Gastrocnemius medialis (tissue), 4 donors: ENCODE results near the gene MRPL27. TPM values are rescaled to one million over a fixed set of nuclear protein-coding genes. Genes with fewer than 3 reads are reported as not detected.

Experiments
- ATAC-seq, 2 donors: fragments of 150-250 bp; one replicate each; pipeline ENCODE4 v1.9.1; 2016
- DNase-seq, 2 donors: peaks; one replicate each; pipeline ENCODE4 v3.0.0-alpha.2; 2019
- H3K27ac ChIP-seq, 4 donors: fragments of 200-600 bp; sonication (generic); 1 replicate in 1 of 4; 2 replicates in 3 of 4; pipeline ENCODE4 v1.5.1; 2016 to 2018; ENCODE audit warnings: mild to moderate bottlenecking in 2 of 4, moderate library complexity in 1 of 4
- H3K27me3 ChIP-seq, 3 donors: fragments of 200-600 bp; sonication (generic) in 2 of 3; 1 replicate in 1 of 3; 2 replicates in 2 of 3; pipeline versions ENCODE4 v1.5.1 to v1.6.0; 2016 to 2019; ENCODE audit warnings: mild to moderate bottlenecking in 1 of 3, moderate library complexity in 1 of 3
- H3K36me3 ChIP-seq, 2 donors: fragments of 200-600 bp; sonication (generic) in 1 of 2; one replicate each; pipeline ENCODE4 v1.5.1; 2017 to 2018
- H3K4me1 ChIP-seq, 2 donors: fragments of 200-600 bp; sonication (generic) in 1 of 2; one replicate each; pipeline ENCODE4 v1.5.1; 2016 to 2017; ENCODE audit warnings: mild to moderate bottlenecking in 2 of 2
- H3K4me3 ChIP-seq, 4 donors: fragments of 200-600 bp; sonication (generic) in 3 of 4; 1 replicate in 1 of 4; 2 replicates in 3 of 4; pipeline ENCODE4 v1.5.1; 2016 to 2019; ENCODE audit warnings: mild to moderate bottlenecking in 2 of 4
- H3K9me3 ChIP-seq, 3 donors: fragments of 200-600 bp; sonication (generic) in 2 of 3; 1 replicate in 1 of 3; 2 replicates in 2 of 3; pipeline ENCODE4 v1.5.1; 2016 to 2019
- POLR2A ChIP-seq, 2 donors: fragments of 450-650 bp; IDR thresholded peaks; one replicate each; pipeline ENCODE4 v1.6.1; 2017; ENCODE audit warnings: antibody characterized with exemption in 2 of 2, mild to moderate bottlenecking in 2 of 2, moderate library complexity in 2 of 2
- in situ Hi-C, 4 donors: fragments of 200-750 bp; cut with MboI; loops; one replicate each; pipeline versions ENCODE4 v1.15.0 to v1.8.0; 2017; ENCODE audit warnings: low sequenced_read_pairs in 4 of 4
- intact Hi-C: fragments of 100-400 bp; cut with DNase I; formaldehyde crosslinking; loops from one replicate; pipeline ENCODE4 v1.15.1; 2023; ENCODE audit warnings: low total_unique reads
- total RNA-seq, 4 donors: library from RNA; depleted of rRNA; stranded (reverse); fragments of >200 nt; gene quantifications; one replicate each; pipeline versions ENCODE4 v1.1.0 to v1.2.3, GENCODE V29; 2016
- TF ChIP-seq, protein P1 (sequence below), 5 experiments: fragments of 450-650 bp in 3 of 5; fragments of 200-600 bp in 2 of 5; sonication (generic) in 2 of 5; IDR thresholded peaks in 4 of 5; conservative IDR thresholded peaks in 1 of 5; 1 replicate in 4 of 5; 2 replicates in 1 of 5; pipeline ENCODE4 v1.5.1; 2016 to 2019; ENCODE audit warnings: antibody characterized with exemption in 5 of 5, mild to moderate bottlenecking in 3 of 5, moderate library complexity in 3 of 5

The MRPL27 gene
- total RNA-seq, 4 donors from 2014 or later, result 110 to 141 (median 134) TPM

DNA sequence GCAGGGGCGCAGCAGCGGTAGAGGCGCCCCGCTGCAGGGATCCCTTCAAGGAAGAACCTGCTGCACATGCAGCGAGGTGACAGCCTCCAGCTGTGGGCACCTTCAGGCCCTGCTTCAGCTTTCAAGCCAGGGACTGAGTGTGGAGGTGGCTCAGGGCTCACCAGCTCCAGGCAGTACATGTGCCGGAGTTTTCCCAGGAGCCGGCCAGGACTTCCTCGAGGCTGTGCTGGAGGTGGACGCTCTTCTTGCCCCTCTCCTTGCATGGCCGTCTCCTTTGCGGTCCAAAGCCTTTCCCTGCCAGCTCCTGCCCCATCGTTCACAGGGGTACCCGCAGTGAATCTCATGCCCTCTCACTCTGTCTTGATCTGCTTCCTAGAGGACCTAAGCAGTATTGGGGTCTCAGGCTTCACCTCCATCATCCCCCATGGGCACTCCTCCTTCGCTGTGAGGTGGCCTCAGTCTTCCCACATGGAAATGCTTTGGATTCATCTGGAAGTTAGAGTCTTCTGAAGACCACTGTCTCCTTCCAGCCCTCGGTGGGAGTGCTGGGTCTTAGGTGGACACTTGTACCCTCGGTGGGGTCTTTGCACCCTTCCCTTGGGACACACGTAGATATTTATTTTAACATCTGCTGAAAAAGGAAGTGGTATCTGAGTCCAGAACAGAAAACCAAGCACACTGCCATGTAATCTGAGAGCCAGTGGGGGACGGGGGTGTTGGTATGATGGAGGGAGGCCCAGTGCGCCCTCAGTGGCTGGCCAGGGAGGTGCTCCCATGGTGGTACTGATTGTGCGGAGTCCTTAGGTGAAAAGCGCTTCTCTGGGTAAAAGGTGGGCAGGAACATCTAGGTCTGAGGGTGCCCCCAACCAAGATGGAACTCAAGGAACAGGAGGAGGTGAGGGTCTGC, 20.0 kb downstream of the MRPL27 start:
- Histone ChIP-seq H3K27me3 (no peaks in the 10 kb centered on the region), H3K9me3 (no peaks in the 10 kb centered on the region), H3K27ac (no peak overlapping the region), H3K36me3 (peaks cover 0 to 32% of the 10 kb centered on the region in 2 donors), H3K4me1 (peaks cover 0 to 2% of the 10 kb centered on the region in 2 donors), H3K4me3 (no peak overlapping the region)
- intact Hi-C loops (no loop called here), in situ Hi-C loops (no loop called here)
- no peak for TF ChIP-seq POLR2A (IDR thresholded peaks at IDR 0.05)
- TF ChIP-seq, protein P1, sequence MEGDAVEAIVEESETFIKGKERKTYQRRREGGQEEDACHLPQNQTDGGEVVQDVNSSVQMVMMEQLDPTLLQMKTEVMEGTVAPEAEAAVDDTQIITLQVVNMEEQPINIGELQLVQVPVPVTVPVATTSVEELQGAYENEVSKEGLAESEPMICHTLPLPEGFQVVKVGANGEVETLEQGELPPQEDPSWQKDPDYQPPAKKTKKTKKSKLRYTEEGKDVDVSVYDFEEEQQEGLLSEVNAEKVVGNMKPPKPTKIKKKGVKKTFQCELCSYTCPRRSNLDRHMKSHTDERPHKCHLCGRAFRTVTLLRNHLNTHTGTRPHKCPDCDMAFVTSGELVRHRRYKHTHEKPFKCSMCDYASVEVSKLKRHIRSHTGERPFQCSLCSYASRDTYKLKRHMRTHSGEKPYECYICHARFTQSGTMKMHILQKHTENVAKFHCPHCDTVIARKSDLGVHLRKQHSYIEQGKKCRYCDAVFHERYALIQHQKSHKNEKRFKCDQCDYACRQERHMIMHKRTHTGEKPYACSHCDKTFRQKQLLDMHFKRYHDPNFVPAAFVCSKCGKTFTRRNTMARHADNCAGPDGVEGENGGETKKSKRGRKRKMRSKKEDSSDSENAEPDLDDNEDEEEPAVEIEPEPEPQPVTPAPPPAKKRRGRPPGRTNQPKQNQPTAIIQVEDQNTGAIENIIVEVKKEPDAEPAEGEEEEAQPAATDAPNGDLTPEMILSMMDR (IDR thresholded peaks at IDR 0.05 in 4 of 5, conservative IDR thresholded peaks at IDR 0.05 in 1 of 5), result no peak
- DNase-seq (peak in 1 of 2 donors; percentile 8), ATAC-seq (no peak)

DNA sequence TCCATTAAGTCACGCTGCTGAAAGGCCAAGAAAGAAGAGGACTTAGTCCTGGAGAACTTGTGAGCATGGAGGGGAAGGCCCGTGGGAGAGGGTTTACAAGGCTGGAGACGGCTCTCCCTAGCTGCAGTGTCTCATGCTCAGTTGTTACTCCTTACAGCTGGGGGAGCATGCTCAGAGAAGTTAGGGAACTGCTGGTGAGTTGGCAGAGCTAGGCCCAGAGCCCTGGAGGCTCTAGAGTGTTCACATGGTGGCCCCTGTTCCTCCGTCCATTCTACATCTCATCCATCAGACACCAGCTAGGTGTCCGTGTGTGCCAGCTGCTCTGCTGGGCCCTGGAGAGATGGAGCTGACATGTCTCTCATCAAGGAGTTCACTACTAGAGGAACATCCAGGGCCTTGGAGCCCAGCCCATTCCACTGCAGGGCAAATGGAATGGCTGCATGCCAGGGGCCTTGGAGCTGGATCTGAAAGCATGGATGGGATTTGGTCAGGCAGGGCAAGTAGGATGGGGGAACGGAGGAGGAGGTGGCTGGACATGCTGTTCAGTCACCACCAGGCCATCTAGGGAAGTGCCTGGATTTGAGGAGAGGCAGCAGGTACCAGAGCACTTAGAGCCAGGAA, 20.8 kb downstream of the MRPL27 start:
- in situ Hi-C loops, result no loop called here
- TF ChIP-seq POLR2A (IDR thresholded peaks at IDR 0.05), result no peak
- TF ChIP-seq, protein P1 (IDR thresholded peaks at IDR 0.05 in 4 of 5, conservative IDR thresholded peaks at IDR 0.05 in 1 of 5), result no peak
- DNase-seq (peak in 1 of 2 donors; percentile 21), ATAC-seq (no peak)
- Histone ChIP-seq H3K27ac (no peak overlapping the region), H3K4me3 (no peak overlapping the region), H3K27me3 (no peaks in the 10 kb centered on the region), H3K9me3 (no peaks in the 10 kb centered on the region), H3K4me1 (peaks cover 2 to 7% of the 10 kb centered on the region in 2 donors), H3K36me3 (peaks cover 0 to 26% of the 10 kb centered on the region in 2 donors)
- intact Hi-C loops, result no loop called here

DNA sequence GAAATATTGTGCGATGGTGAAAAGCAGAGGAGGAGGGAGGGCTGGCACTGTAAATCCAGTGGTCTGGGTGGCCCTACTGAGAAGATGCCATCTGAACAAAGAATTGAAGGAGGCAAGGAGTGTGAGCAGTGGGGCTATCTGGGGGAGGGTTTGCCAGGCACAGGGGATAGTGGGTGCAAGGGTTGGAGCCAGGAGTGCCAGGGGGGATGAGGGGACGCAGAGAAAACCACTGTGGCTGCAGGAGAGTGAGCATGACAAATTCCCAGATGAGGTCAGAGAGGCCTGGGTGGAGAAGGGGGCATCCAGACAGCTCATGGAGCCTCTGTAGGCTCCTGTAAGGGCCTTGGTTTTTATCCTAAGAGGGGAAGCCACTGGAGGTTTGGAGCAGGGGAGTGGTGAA, 22.3 kb downstream of the MRPL27 start:
- DNase-seq (no peak), ATAC-seq (no peak)
- no peaks in the 10 kb centered on the region for H3K9me3 ChIP-seq
- no peak overlapping the region for H3K27ac ChIP-seq
- no peaks in the 10 kb centered on the region for H3K27me3 ChIP-seq
- no peak for TF ChIP-seq POLR2A (IDR thresholded peaks at IDR 0.05)
- TF ChIP-seq, protein P1 (IDR thresholded peaks at IDR 0.05 in 4 of 5, conservative IDR thresholded peaks at IDR 0.05 in 1 of 5), result no peak
- no peak overlapping the region for H3K4me3 ChIP-seq
- H3K4me1 ChIP-seq, result peaks cover 8 to 14% of the 10 kb centered on the region in 2 donors
- in situ Hi-C loops (no loop called here), intact Hi-C loops (no loop called here)
- peaks cover 0 to 11% of the 10 kb centered on the region in 2 donors for H3K36me3 ChIP-seq

DNA sequence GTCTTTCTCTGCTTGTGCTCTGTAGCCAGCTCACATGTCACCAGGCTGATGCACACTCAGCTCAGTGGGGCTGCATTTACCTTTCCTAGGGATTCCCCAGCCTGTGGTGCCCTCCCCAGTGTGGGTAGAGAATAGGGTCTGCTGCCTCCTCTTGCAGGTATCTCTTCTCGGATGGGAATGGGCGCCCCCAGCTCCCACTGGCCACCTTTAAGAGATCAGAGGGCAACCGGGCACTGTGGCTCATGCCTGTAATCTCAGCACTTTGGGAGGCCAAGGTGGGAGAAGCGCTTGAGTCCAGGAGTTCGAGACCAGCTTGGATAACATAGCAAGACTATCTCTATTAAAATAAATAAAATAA, 23.8 kb downstream of the MRPL27 start:
- intact Hi-C loops, result no loop called here
- H3K4me3 ChIP-seq, result no peak overlapping the region
- DNase-seq (peak in 1 of 2 donors; percentile 2), ATAC-seq (no peak)
- H3K36me3 ChIP-seq, result peaks cover 0 to 1% of the 10 kb centered on the region in 2 donors
- H3K27me3 ChIP-seq, result no peaks in the 10 kb centered on the region
- no peaks in the 10 kb centered on the region for H3K9me3 ChIP-seq
- in situ Hi-C loops, result no loop called here
- no peak overlapping the region for H3K27ac ChIP-seq
- TF ChIP-seq, protein P1 (IDR thresholded peaks at IDR 0.05 in 4 of 5, conservative IDR thresholded peaks at IDR 0.05 in 1 of 5), result no peak
- no peak for TF ChIP-seq POLR2A (IDR thresholded peaks at IDR 0.05)
- H3K4me1 ChIP-seq, result peaks cover 8 to 19% of the 10 kb centered on the region in 2 donors
